HepG2 (cell line): Measurements from ENCODE around the gene C1orf159. TPM values are rescaled to one million over a fixed set of nuclear protein-coding genes. Genes with fewer than 3 reads are reported as not detected.

Experiments used
- ATAC-seq: fragments of 200-7000 bp; cut with Tn5 transposase; 3 replicates; pipeline ENCODE4 v1.9.1; 2020; ENCODE audit warnings: mild to moderate bottlenecking, moderate library complexity
- BruUV-seq: library from RNA; stranded (reverse); fragments of 400-500 nt; replicated peaks from 2 replicates; lab custom pipeline; 2021; lab: Mats Ljungman, UMichigan
- CTCF ChIA-PET: fragments of 300-600 bp; formaldehyde crosslinking; extraction: SDS; loops from one replicate; lab custom pipeline; 2021; ENCODE audit warnings: low total read pairs, inconsistent platforms, low intra/inter-chr PET ratio; lab: Yijun Ruan, JAX
- POLR2A ChIA-PET: fragments of 350-600 bp; sonication (Branson Sonifier 250); formaldehyde crosslinking; loops from one replicate; lab custom pipeline; 2020; ENCODE audit warnings: antibody characterized with exemption, inconsistent platforms; lab: Yijun Ruan, JAX
- DNase-seq: peaks from one replicate; pipeline ENCODE4 v3.0.0-alpha.2; 2015; ENCODE audit warnings: low spot score
- FAIRE-seq: peaks from 3 replicates; lab custom pipeline; 2011; peaks lifted over from hg19 to GRCh38; lab: Jason Lieb, UNC
- H2AFZ ChIP-seq: one replicate; pipeline ENCODE4 v1.6.1; 2011; ENCODE audit warnings: low read length, inconsistent platforms
- H3K27ac ChIP-seq: fragments of 300-600 bp; 3 replicates; pipeline ENCODE4 v1.8.0; 2011; ENCODE audit warnings: mixed run types, mild to moderate bottlenecking, mixed read lengths, low read length, inconsistent platforms; ENCODE audit not compliant: insufficient read depth; ENCODE audit errors: extremely low read length
- H3K27me3 ChIP-seq, 2 experiments: fragments of 200-600 bp in 1 of 2; 2 replicates in 1 of 2; 3 replicates in 1 of 2; pipeline versions ENCODE4 v1.6.0 to v1.8.0; 2011; ENCODE audit warnings: low read length in 2 of 2, mild to moderate bottlenecking in 2 of 2, moderate library complexity in 2 of 2, inconsistent platforms in 1 of 2; ENCODE audit not compliant: insufficient read depth in 2 of 2, control insufficient read depth in 1 of 2
- H3K36me3 ChIP-seq, 2 experiments: fragments of 200-600 bp in 1 of 2; replicated peaks in 1 of 2; 2 replicates in 1 of 2; 3 replicates in 1 of 2; pipeline versions ENCODE4 v1.5.1 to v1.8.0; 2011; ENCODE audit warnings: low read length in 2 of 2, inconsistent platforms in 1 of 2; ENCODE audit not compliant: insufficient read depth in 2 of 2, control insufficient read depth in 1 of 2
- H3K4me1 ChIP-seq: 2 replicates; pipeline ENCODE4 v1.5.1; 2012; ENCODE audit warnings: low read length, inconsistent platforms; ENCODE audit not compliant: insufficient read depth
- H3K4me2 ChIP-seq: 2 replicates; pipeline ENCODE4 v1.6.0; 2011; ENCODE audit warnings: low read depth, low read length, inconsistent platforms
- H3K4me3 ChIP-seq, 3 experiments: fragments of 200-600 bp in 1 of 3; sonication (generic), shearing (Covaris generic) in 1 of 3; replicated peaks in 1 of 3; 2 replicates each; pipeline ENCODE4 v1.5.1; 2011 to 2016; ENCODE audit warnings: low read length in 3 of 3, inconsistent platforms in 2 of 3, low read depth in 2 of 3, mild to moderate bottlenecking in 2 of 3, control low read depth in 1 of 3, mixed read lengths in 1 of 3; ENCODE audit not compliant: insufficient read depth in 1 of 3
- H3K79me2 ChIP-seq: one replicate; pipeline ENCODE4 v1.6.1; 2011; ENCODE audit warnings: low read length, inconsistent platforms; ENCODE audit not compliant: insufficient read depth
- H3K9ac ChIP-seq: 2 replicates; pipeline ENCODE4 v1.6.0; 2011; ENCODE audit warnings: mild to moderate bottlenecking, low read depth, low read length, inconsistent platforms; ENCODE audit not compliant: insufficient read depth
- H3K9me3 ChIP-seq: 2 replicates; pipeline ENCODE4 v1.5.1; 2012; ENCODE audit warnings: mild to moderate bottlenecking, low read length
- H4K20me1 ChIP-seq: 2 replicates; pipeline ENCODE4 v1.6.0; 2011; ENCODE audit warnings: inconsistent platforms, mild to moderate bottlenecking, low read length, moderate library complexity; ENCODE audit not compliant: insufficient read depth
- ARNTL ChIP-seq: sonication (generic); formaldehyde crosslinking; IDR thresholded peaks from 2 replicates; pipeline ENCODE4 v1.4.0; 2020; ENCODE audit warnings: mild to moderate bottlenecking, missing genetic modification reagents
- GLI4 ChIP-seq: sonication (generic); formaldehyde crosslinking; IDR thresholded peaks from 2 replicates; pipeline ENCODE4 v1.5.1; 2020; ENCODE audit warnings: missing genetic modification reagents, mild to moderate bottlenecking, moderate library complexity, borderline replicate concordance
- NFAT5 ChIP-seq: sonication (generic); formaldehyde crosslinking; IDR thresholded peaks from 2 replicates; pipeline ENCODE4 v1.4.0; 2020; ENCODE audit warnings: missing genetic modification reagents
- NFRKB ChIP-seq: fragments of 450-650 bp; IDR thresholded peaks from 2 replicates; pipeline ENCODE4 v1.6.1; 2017
- PITX1 ChIP-seq: sonication (generic); formaldehyde crosslinking; IDR thresholded peaks from 2 replicates; pipeline ENCODE4 v1.5.1; 2020; ENCODE audit warnings: mild to moderate bottlenecking, missing genetic modification reagents
- RAD51 ChIP-seq: fragments of 450-650 bp; IDR thresholded peaks from 2 replicates; pipeline ENCODE4 v1.6.1; 2016; ENCODE audit warnings: borderline replicate concordance
- SSRP1 ChIP-seq: IDR thresholded peaks from 2 replicates; pipeline ENCODE4 v1.6.1; 2016; ENCODE audit warnings: control low read depth
- SYNCRIP ChIP-seq: fragments of 200-400 bp; formaldehyde crosslinking; IDR thresholded peaks from 2 replicates; pipeline ENCODE4 v1.6.1; 2018; ENCODE audit warnings: mild to moderate bottlenecking, low read depth, low read length; ENCODE audit not compliant: insufficient read depth
- ZC3H4 ChIP-seq: sonication (generic); formaldehyde crosslinking; IDR thresholded peaks from 2 replicates; pipeline ENCODE4 v1.4.0; 2020; ENCODE audit warnings: missing genetic modification reagents, borderline replicate concordance
- ZFAT ChIP-seq: sonication (generic); formaldehyde crosslinking; conservative IDR thresholded peaks from 2 replicates; pipeline ENCODE4 v1.8.1; 2023; ENCODE audit warnings: missing genetic modification reagents, inconsistent platforms
- ZKSCAN1 ChIP-seq: fragments of 150-350 bp; IDR thresholded peaks from 2 replicates; pipeline ENCODE4 v1.6.1; 2014; ENCODE audit warnings: low read length
- WGBS: methylation state at CpG from one replicate; pipeline ENCODE4 v1.1.6; 2017; ENCODE audit warnings: low lambda C conversion rate; 5-methylcytosine and 5-hydroxymethylcytosine counted together
- in situ Hi-C: cut with HindIII; loops from 2 replicates; pipeline ENCODE4 v1.10.0; 2017; ENCODE audit warnings: low pct_unique_long_range_greater_than_20kb; ENCODE audit not compliant: extremely low pct_ligation_motif_present
- intact Hi-C: fragments of 100-400 bp; cut with micrococcal nuclease; formaldehyde crosslinking; loops from one replicate; pipeline ENCODE4 v1.10.0; 2022; ENCODE audit not compliant: unreplicated experiment
- polyA plus RNA-seq, 8 experiments: library from polyadenylated mRNA; depleted of rRNA in 3 of 8; stranded (reverse) in 7 of 8; unstranded in 1 of 8; fragments of >200 nt; fragmentation: Illumina TruSeq in 4 of 8; extraction: Trizol in 4 of 8; gene quantifications; 2 replicates each; pipeline versions ENCODE4 v1.2.1 to v1.2.3, GENCODE V29; 2011 to 2016; ENCODE audit warnings: low read depth in 4 of 8, missing spikeins in 1 of 8, mixed read lengths in 1 of 8; ENCODE audit not compliant: insufficient read depth in 1 of 8
- total RNA-seq, 5 experiments: library from RNA; depleted of rRNA; stranded (reverse); fragments of >200 nt; fragmentation: Illumina TruSeq; extraction: Trizol; gene quantifications; 2 replicates each; pipeline ENCODE4 v1.2.3, GENCODE V29; 2016; ENCODE audit warnings: low read depth in 1 of 5
- TF ChIP-seq, protein P1 (sequence below): sonication (generic); formaldehyde crosslinking; IDR thresholded peaks from 2 replicates; pipeline ENCODE4 v1.4.0; 2020; ENCODE audit warnings: missing genetic modification reagents
- TF ChIP-seq, protein P2 (sequence below): sonication (generic); formaldehyde crosslinking; IDR thresholded peaks from 2 replicates; pipeline ENCODE4 v1.5.0; 2020; ENCODE audit warnings: mild to moderate bottlenecking, missing genetic modification reagents

C1orf159 gene
- total and polyA plus RNA-seq, 2 of the 13 experiments (the other 11 are each of a cell fraction or from before 2014, with no cell fraction given), result 3.8 to 6.7 TPM

GRCh38 chr1:1141911-1142250, 26.0 kb upstream of the C1orf159 start:
- intact Hi-C loops, result no loop called here

More at GRCh38 chr1:1141911-1142250, 26.0 kb upstream of the C1orf159 start:
- no TSS peak for BruUV-seq
- WGBS, result 93% methylated on average over 14 of the region's 15 CpGs
- POLR2A ChIA-PET, result no interaction called here
- CTCF ChIA-PET, result no interaction called here
- H3K4me3 ChIP-seq, result no peak overlapping the region
- FAIRE-seq, result no peak
- peaks cover 10% of the 10 kb centered on the region; the same call in 1 of the 2 replicates for H3K4me1 ChIP-seq
- no peaks in the 10 kb centered on the region for H3K79me2 ChIP-seq
- H3K9me3 ChIP-seq, result no peaks in the 10 kb centered on the region
- no peaks in the 10 kb centered on the region for H3K36me3 ChIP-seq
- H3K27ac ChIP-seq, result no peak overlapping the region
- no peak for ATAC-seq
- H3K27me3 ChIP-seq, result no peaks in the 10 kb centered on the region
- H4K20me1 ChIP-seq, result no peaks in the 10 kb centered on the region
- no peak for DNase-seq
- no peak overlapping the region for H3K9ac ChIP-seq
- H3K4me2 ChIP-seq, result no peak overlapping the region
- in situ Hi-C loops, result no loop called here
- TF ChIP-seq ARNTL (no peak), SSRP1 (CRISPR knock-in tag) (no peak), ZFAT (CRISPR knock-in tag) (no peak), NFAT5 (CRISPR knock-in tag) (no peak), GLI4 (CRISPR knock-in tag) (no peak), ZC3H4 (CRISPR knock-in tag) (no peak), SYNCRIP (no peak), PITX1 (CRISPR knock-in tag) (no peak), NFRKB (no peak), RAD51 (no peak), ZKSCAN1 (no peak)
- TF ChIP-seq, protein P1, sequence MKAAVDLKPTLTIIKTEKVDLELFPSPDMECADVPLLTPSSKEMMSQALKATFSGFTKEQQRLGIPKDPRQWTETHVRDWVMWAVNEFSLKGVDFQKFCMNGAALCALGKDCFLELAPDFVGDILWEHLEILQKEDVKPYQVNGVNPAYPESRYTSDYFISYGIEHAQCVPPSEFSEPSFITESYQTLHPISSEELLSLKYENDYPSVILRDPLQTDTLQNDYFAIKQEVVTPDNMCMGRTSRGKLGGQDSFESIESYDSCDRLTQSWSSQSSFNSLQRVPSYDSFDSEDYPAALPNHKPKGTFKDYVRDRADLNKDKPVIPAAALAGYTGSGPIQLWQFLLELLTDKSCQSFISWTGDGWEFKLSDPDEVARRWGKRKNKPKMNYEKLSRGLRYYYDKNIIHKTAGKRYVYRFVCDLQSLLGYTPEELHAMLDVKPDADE, result no peak
- TF ChIP-seq, protein P2, sequence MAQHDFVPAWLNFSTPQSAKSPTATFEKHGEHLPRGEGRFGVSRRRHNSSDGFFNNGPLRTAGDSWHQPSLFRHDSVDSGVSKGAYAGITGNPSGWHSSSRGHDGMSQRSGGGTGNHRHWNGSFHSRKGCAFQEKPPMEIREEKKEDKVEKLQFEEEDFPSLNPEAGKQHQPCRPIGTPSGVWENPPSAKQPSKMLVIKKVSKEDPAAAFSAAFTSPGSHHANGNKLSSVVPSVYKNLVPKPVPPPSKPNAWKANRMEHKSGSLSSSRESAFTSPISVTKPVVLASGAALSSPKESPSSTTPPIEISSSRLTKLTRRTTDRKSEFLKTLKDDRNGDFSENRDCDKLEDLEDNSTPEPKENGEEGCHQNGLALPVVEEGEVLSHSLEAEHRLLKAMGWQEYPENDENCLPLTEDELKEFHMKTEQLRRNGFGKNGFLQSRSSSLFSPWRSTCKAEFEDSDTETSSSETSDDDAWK (CRISPR knock-in tag), result no peak
- TF ChIP-seq, all 625 proteins: peak for 0
- no peak overlapping the region for H2AFZ ChIP-seq
